H9 (cell line): Measurements from ENCODE around the gene MYO18B. TPM values are rescaled to one million over a fixed set of nuclear protein-coding genes. Genes with fewer than 3 reads are reported as not detected.

Experiments
- DNase-seq: peaks from one replicate; pipeline ENCODE4 v3.0.0-alpha.2; 2017
- H2AFZ ChIP-seq: one replicate; pipeline ENCODE4 v1.6.1; 2013; ENCODE audit warnings: mild to moderate bottlenecking, low read length, control low read depth, moderate library complexity
- H2AK5ac ChIP-seq: 2 replicates; pipeline ENCODE4 v1.6.1; 2013; ENCODE audit warnings: low read length, control low read depth, mixed read lengths; ENCODE audit not compliant: insufficient read length
- H2BK120ac ChIP-seq: one replicate; pipeline ENCODE4 v1.6.1; 2013; ENCODE audit warnings: low read depth, mild to moderate bottlenecking, low read length, control low read depth, inconsistent platforms; ENCODE audit not compliant: poor library complexity, severe bottlenecking
- H2BK12ac ChIP-seq: 2 replicates; pipeline ENCODE4 v1.6.1; 2013; ENCODE audit warnings: low read length, control low read depth, mixed read lengths, low read depth; ENCODE audit not compliant: insufficient read length
- H2BK15ac ChIP-seq: 2 replicates; pipeline ENCODE4 v1.6.1; 2013; ENCODE audit warnings: low read depth, low read length, control low read depth
- H2BK20ac ChIP-seq: one replicate; pipeline ENCODE4 v1.6.1; 2013; ENCODE audit warnings: low read depth, mild to moderate bottlenecking, low read length, control low read depth, inconsistent platforms; ENCODE audit not compliant: poor library complexity, severe bottlenecking
- H2BK5ac ChIP-seq: 2 replicates; pipeline ENCODE4 v1.6.1; 2013; ENCODE audit warnings: low read length, control low read depth, mixed read lengths; ENCODE audit not compliant: insufficient read length
- H3K14ac ChIP-seq: 2 replicates; pipeline ENCODE4 v1.6.1; 2013; ENCODE audit warnings: low read length, control low read depth; ENCODE audit not compliant: insufficient read depth
- H3K18ac ChIP-seq: 2 replicates; pipeline ENCODE4 v1.6.1; 2013; ENCODE audit warnings: low read depth, mild to moderate bottlenecking, mixed read lengths, low read length, control low read depth; ENCODE audit not compliant: insufficient read length
- H3K23ac ChIP-seq: 2 replicates; pipeline ENCODE4 v1.6.1; 2013; ENCODE audit warnings: low read length, control low read depth, mixed read lengths, low read depth; ENCODE audit not compliant: insufficient read length
- H3K23me2 ChIP-seq: 2 replicates; pipeline ENCODE4 v1.6.1; 2013; ENCODE audit warnings: low read depth, mild to moderate bottlenecking, mixed read lengths, low read length, control low read depth; ENCODE audit not compliant: insufficient read length, poor library complexity, severe bottlenecking
- H3K27ac ChIP-seq: 2 replicates; pipeline ENCODE4 v1.5.1; 2013; ENCODE audit warnings: low read length, control low read depth, mixed read lengths, low read depth; ENCODE audit not compliant: insufficient read length
- H3K27me3 ChIP-seq: 2 replicates; pipeline ENCODE4 v1.6.1; 2013; ENCODE audit warnings: low read length, control low read depth, inconsistent platforms; ENCODE audit not compliant: insufficient read depth
- H3K4ac ChIP-seq: 2 replicates; pipeline ENCODE4 v1.6.1; 2013; ENCODE audit warnings: low read depth, mild to moderate bottlenecking, control low read depth, inconsistent platforms, low read length, moderate library complexity
- H3K4me1 ChIP-seq: 2 replicates; pipeline ENCODE4 v1.6.1; 2013; ENCODE audit warnings: low read length, control low read depth, inconsistent platforms; ENCODE audit not compliant: insufficient read depth
- H3K4me2 ChIP-seq: 2 replicates; pipeline ENCODE4 v1.6.1; 2013; ENCODE audit warnings: low read length, control low read depth, mixed read lengths; ENCODE audit not compliant: insufficient read length, insufficient read depth
- H3K56ac ChIP-seq: 2 replicates; pipeline ENCODE4 v1.6.1; 2013; ENCODE audit warnings: low read depth, mild to moderate bottlenecking, mixed read lengths, low read length, control low read depth; ENCODE audit not compliant: insufficient read length
- H3K79me1 ChIP-seq: 2 replicates; pipeline ENCODE4 v1.6.1; 2013; ENCODE audit warnings: low read depth, mild to moderate bottlenecking, moderate library complexity, low read length, control low read depth, inconsistent platforms; ENCODE audit not compliant: insufficient read depth, poor library complexity, severe bottlenecking
- H3K79me2 ChIP-seq: 2 replicates; pipeline ENCODE4 v1.6.1; 2013; ENCODE audit warnings: low read length, control low read depth, inconsistent platforms; ENCODE audit not compliant: insufficient read depth
- H3K9ac ChIP-seq: 2 replicates; pipeline ENCODE4 v1.6.1; 2013; ENCODE audit warnings: low read length, control low read depth, mixed read lengths; ENCODE audit not compliant: insufficient read length; ENCODE audit errors: extremely low read depth
- H3K9me3 ChIP-seq: one replicate; pipeline ENCODE4 v1.6.1; 2013; ENCODE audit warnings: low read depth, low read length, inconsistent platforms; ENCODE audit not compliant: control insufficient read depth
- H3T11ph ChIP-seq: one replicate; pipeline ENCODE4 v1.6.1; 2013; ENCODE audit warnings: mild to moderate bottlenecking, low read length, control low read depth, inconsistent platforms
- H4K20me1 ChIP-seq: one replicate; pipeline ENCODE4 v1.6.1; 2013; ENCODE audit not compliant: control insufficient read depth, insufficient read length, insufficient read depth
- H4K5ac ChIP-seq: 2 replicates; pipeline ENCODE4 v1.6.1; 2013; ENCODE audit warnings: low read depth, mild to moderate bottlenecking, mixed read lengths, low read length, control low read depth; ENCODE audit not compliant: insufficient read length
- H4K8ac ChIP-seq: replicated peaks from 2 replicates; pipeline ENCODE4 v1.6.1; 2013; ENCODE audit warnings: low read length, control low read depth, mixed read lengths, low read depth; ENCODE audit not compliant: insufficient read length
- H4K91ac ChIP-seq: 2 replicates; pipeline ENCODE4 v1.6.1; 2013; ENCODE audit warnings: low read depth, mild to moderate bottlenecking, moderate library complexity, mixed read lengths, low read length, control low read depth; ENCODE audit not compliant: insufficient read length
- H3K27ac Mint-ChIP-seq, 3 experiments: 2 replicates in 2 of 3; 3 replicates in 1 of 3; pipeline ENCODE4 v1.8.0; 2020 to 2021; ENCODE audit warnings: mixed read lengths in 3 of 3, mild to moderate bottlenecking in 1 of 3, moderate library complexity in 1 of 3
- H3K27me3 Mint-ChIP-seq: 2 replicates; pipeline ENCODE4 v1.8.0; 2021; ENCODE audit warnings: low read depth, mild to moderate bottlenecking, moderate library complexity, mixed read lengths
- H3K36me3 Mint-ChIP-seq, 3 experiments: 2 replicates in 2 of 3; 3 replicates in 1 of 3; pipeline ENCODE4 v1.8.0; 2020 to 2021; ENCODE audit warnings: low read depth in 3 of 3, mixed read lengths in 3 of 3; ENCODE audit not compliant: insufficient read depth in 1 of 3
- H3K4me1 Mint-ChIP-seq, 2 experiments: 2 replicates each; pipeline ENCODE4 v1.8.0; 2020; ENCODE audit warnings: mixed read lengths in 2 of 2
- H3K4me3 Mint-ChIP-seq, 2 experiments: 2 replicates in 1 of 2; 3 replicates in 1 of 2; pipeline ENCODE4 v1.8.0; 2020 to 2021; ENCODE audit warnings: mild to moderate bottlenecking in 2 of 2, mixed read lengths in 2 of 2, moderate library complexity in 1 of 2
- H3K9me3 Mint-ChIP-seq, 2 experiments: 2 replicates in 1 of 2; 3 replicates in 1 of 2; pipeline ENCODE4 v1.8.0; 2020; ENCODE audit warnings: mild to moderate bottlenecking in 2 of 2, mixed read lengths in 2 of 2, moderate library complexity in 1 of 2
- WGBS: extraction: QIAGEN DNeasy Blood & Tissue Kit; methylation state at CpG from one replicate; pipeline ENCODE4 v1.1.7; 2013; ENCODE audit warnings: missing lambda C conversion rate, low lambda C conversion rate, mixed read lengths; ENCODE audit not compliant: insufficient read length; ENCODE audit errors: extremely low coverage; 5-methylcytosine and 5-hydroxymethylcytosine counted together
- total RNA-seq: library from RNA; stranded (reverse); gene quantifications from 2 replicates; pipeline ENCODE4 v1.2.1, GENCODE V29; 2021
- TF ChIP-seq, protein P1 (sequence below): fragments of 200-600 bp; sonication (generic); conservative IDR thresholded peaks from 3 replicates; pipeline ENCODE4 v1.8.0; 2021; ENCODE audit warnings: antibody characterized with exemption, mild to moderate bottlenecking

Gene MYO18B
- total RNA-seq, 1 experiment from 2014 or later: 0.46 TPM

DNA sequence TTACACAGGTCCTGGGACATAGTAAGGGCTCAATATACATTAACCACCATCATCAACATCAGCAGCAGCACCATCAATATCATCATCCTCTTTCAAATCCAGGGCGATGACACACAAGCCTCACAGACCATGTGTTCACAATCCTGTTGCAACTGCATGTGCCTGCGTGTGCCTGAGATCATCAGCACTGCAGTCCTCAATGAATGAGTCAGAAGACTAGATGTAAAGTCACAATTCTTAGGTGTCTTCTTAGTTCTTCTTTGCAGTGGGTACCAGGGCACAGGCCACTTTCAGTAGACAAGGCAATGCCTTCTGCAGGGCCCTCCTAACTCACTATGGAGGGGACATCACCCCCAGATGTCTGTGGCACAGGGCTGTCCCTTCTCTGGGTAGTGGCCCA lies 111.1 kb downstream of the MYO18B start:
- no peak overlapping the region for H4K91ac ChIP-seq
- H3K23ac ChIP-seq: no peak overlapping the region
- TF ChIP-seq, protein P1, sequence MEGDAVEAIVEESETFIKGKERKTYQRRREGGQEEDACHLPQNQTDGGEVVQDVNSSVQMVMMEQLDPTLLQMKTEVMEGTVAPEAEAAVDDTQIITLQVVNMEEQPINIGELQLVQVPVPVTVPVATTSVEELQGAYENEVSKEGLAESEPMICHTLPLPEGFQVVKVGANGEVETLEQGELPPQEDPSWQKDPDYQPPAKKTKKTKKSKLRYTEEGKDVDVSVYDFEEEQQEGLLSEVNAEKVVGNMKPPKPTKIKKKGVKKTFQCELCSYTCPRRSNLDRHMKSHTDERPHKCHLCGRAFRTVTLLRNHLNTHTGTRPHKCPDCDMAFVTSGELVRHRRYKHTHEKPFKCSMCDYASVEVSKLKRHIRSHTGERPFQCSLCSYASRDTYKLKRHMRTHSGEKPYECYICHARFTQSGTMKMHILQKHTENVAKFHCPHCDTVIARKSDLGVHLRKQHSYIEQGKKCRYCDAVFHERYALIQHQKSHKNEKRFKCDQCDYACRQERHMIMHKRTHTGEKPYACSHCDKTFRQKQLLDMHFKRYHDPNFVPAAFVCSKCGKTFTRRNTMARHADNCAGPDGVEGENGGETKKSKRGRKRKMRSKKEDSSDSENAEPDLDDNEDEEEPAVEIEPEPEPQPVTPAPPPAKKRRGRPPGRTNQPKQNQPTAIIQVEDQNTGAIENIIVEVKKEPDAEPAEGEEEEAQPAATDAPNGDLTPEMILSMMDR: no peak
- H3K18ac ChIP-seq: no peak overlapping the region
- no peak overlapping the region for H2BK15ac ChIP-seq
- no CpG with 5 or more reads among the region's 2 CpGs for WGBS
- H2BK12ac ChIP-seq: no peak overlapping the region
- Mint-ChIP-seq H3K9me3 (no peaks in the 10 kb centered on the region), H3K27me3 (peaks cover 31% of the 10 kb centered on the region), H3K4me1 (no peaks in the 10 kb centered on the region), H3K36me3 (no peaks in the 10 kb centered on the region), H3K27ac (no peak overlapping the region), H3K4me3 (no peak overlapping the region)
- H3K9ac ChIP-seq: no peak overlapping the region
- no peaks in the 10 kb centered on the region for H3K79me1 ChIP-seq
- H2AK5ac ChIP-seq: no peak overlapping the region
- H3T11ph ChIP-seq: no peak overlapping the region
- H2BK5ac ChIP-seq: no peak overlapping the region
- no peaks in the 10 kb centered on the region for H3K9me3 ChIP-seq
- H3K4ac ChIP-seq: no peak overlapping the region
- no peak overlapping the region for H3K27ac ChIP-seq
- no peak overlapping the region for H4K8ac ChIP-seq
- H3K56ac ChIP-seq: no peak overlapping the region
- H2BK20ac ChIP-seq: no peak overlapping the region
- no peak overlapping the region for H4K5ac ChIP-seq
- H3K14ac ChIP-seq: no peak overlapping the region
- no peak overlapping the region for H2BK120ac ChIP-seq
- no peak overlapping the region for H2AFZ ChIP-seq
- H3K79me2 ChIP-seq: no peaks in the 10 kb centered on the region
- H4K20me1 ChIP-seq: no peaks in the 10 kb centered on the region
- H3K27me3 ChIP-seq: no peaks in the 10 kb centered on the region
- no peak for DNase-seq
- no peaks in the 10 kb centered on the region for H3K23me2 ChIP-seq
- no peaks in the 10 kb centered on the region for H3K4me1 ChIP-seq
- no peak overlapping the region for H3K4me2 ChIP-seq
